Esophagus muscularis mucosa (tissue), 4 donors: ENCODE results near the gene KCNQ2.

Experiments used
- EP300 ChIP-seq: sonication (generic); formaldehyde crosslinking; IDR thresholded peaks from one replicate; pipeline ENCODE4 v1.6.1; 2017; ENCODE audit warnings: antibody characterized with exemption
- POLR2A ChIP-seq: fragments of 450-650 bp; IDR thresholded peaks from one replicate; pipeline ENCODE4 v1.6.1; 2017; ENCODE audit warnings: antibody characterized with exemption, moderate library complexity, mild to moderate bottlenecking, low read depth
- POLR2AphosphoS5 ChIP-seq, 2 donors: sonication (generic); formaldehyde crosslinking; IDR thresholded peaks; one replicate each; pipeline ENCODE4 v1.6.1; 2017; ENCODE audit warnings: antibody characterized with exemption in 2 of 2
- TF ChIP-seq, protein P1 (sequence below), 3 experiments: fragments of 200-600 bp in 2 of 3; fragments of 450-650 bp in 1 of 3; sonication (generic) in 2 of 3; IDR thresholded peaks; one replicate each; pipeline ENCODE4 v1.5.1; 2017 to 2019; ENCODE audit warnings: antibody characterized with exemption in 3 of 3, mild to moderate bottlenecking in 2 of 3, moderate library complexity in 1 of 3

DNA sequence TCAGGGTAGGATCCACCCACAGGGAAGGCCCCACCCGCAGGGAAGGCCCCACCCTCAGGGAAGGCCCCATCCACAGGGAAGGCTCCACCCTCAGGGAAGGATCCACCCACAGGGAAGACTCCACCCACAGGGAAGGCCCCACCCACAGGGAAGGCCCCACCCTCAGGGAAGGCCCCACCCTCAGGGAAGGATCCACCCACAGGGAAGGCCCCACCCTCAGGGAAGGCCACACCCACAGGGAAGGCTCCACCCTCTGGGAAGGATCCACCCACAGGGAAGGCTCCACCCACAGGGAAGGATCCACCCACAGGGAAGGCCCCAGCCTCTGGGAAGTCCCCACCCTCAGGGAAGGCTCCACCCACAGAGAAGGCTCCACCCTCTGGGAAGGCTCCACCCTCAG, 40.5 kb downstream of the KCNQ2 start:
- TF ChIP-seq, protein P1, sequence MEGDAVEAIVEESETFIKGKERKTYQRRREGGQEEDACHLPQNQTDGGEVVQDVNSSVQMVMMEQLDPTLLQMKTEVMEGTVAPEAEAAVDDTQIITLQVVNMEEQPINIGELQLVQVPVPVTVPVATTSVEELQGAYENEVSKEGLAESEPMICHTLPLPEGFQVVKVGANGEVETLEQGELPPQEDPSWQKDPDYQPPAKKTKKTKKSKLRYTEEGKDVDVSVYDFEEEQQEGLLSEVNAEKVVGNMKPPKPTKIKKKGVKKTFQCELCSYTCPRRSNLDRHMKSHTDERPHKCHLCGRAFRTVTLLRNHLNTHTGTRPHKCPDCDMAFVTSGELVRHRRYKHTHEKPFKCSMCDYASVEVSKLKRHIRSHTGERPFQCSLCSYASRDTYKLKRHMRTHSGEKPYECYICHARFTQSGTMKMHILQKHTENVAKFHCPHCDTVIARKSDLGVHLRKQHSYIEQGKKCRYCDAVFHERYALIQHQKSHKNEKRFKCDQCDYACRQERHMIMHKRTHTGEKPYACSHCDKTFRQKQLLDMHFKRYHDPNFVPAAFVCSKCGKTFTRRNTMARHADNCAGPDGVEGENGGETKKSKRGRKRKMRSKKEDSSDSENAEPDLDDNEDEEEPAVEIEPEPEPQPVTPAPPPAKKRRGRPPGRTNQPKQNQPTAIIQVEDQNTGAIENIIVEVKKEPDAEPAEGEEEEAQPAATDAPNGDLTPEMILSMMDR (IDR thresholded peaks at IDR 0.05), result no peak
- TF ChIP-seq POLR2A, result no peak
- no peak for TF ChIP-seq POLR2AphosphoS5 (IDR thresholded peaks at IDR 0.05)
- no peak for TF ChIP-seq EP300
